Testis (tissue), 2 donors: ENCODE results near the gene PYDC1.

Experiments used
- POLR2A ChIP-seq: fragments of 450-650 bp; IDR thresholded peaks from one replicate; pipeline ENCODE4 v1.6.1; 2017; ENCODE audit warnings: antibody characterized with exemption, mild to moderate bottlenecking, moderate library complexity
- TF ChIP-seq, protein P1 (sequence below), 3 experiments: fragments of 450-650 bp in 2 of 3; fragments of 200-600 bp in 1 of 3; sonication (generic) in 1 of 3; IDR thresholded peaks; one replicate each; pipeline ENCODE4 v1.5.1; 2016 to 2019; ENCODE audit warnings: antibody characterized with exemption in 3 of 3, mild to moderate bottlenecking in 2 of 3, moderate library complexity in 1 of 3

DNA sequence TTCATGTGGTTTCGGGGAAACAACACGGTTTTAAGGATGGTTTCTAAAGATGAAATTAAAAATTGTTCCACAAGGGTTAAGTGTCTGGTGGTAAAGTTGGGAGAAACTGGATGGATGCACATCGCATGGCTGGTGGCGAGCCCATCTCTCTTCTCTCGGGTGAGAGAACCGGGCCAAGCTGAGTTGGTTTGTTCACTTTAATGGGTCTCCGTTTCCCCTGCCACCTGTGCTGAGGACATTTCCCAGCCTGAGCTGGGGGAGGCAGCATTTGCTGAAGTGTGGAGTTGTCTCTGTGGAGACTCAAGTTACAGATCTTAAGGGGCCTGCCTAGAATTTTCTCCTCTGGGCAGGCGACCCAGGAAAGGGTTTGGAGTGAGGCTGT is 29.1 kb downstream of the PYDC1 start:
- TF ChIP-seq POLR2A = no peak
- TF ChIP-seq, protein P1, sequence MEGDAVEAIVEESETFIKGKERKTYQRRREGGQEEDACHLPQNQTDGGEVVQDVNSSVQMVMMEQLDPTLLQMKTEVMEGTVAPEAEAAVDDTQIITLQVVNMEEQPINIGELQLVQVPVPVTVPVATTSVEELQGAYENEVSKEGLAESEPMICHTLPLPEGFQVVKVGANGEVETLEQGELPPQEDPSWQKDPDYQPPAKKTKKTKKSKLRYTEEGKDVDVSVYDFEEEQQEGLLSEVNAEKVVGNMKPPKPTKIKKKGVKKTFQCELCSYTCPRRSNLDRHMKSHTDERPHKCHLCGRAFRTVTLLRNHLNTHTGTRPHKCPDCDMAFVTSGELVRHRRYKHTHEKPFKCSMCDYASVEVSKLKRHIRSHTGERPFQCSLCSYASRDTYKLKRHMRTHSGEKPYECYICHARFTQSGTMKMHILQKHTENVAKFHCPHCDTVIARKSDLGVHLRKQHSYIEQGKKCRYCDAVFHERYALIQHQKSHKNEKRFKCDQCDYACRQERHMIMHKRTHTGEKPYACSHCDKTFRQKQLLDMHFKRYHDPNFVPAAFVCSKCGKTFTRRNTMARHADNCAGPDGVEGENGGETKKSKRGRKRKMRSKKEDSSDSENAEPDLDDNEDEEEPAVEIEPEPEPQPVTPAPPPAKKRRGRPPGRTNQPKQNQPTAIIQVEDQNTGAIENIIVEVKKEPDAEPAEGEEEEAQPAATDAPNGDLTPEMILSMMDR (IDR thresholded peaks at IDR 0.05) = no peak
